IPS-20b (cell line): ENCODE measurements around the gene KIF25.

Experiments
- H3K27ac ChIP-seq: one replicate; pipeline ENCODE4 v1.5.1; 2013; ENCODE audit warnings: low read length
- H3K27me3 ChIP-seq: 2 replicates; pipeline ENCODE4 v1.6.1; 2013; ENCODE audit warnings: mild to moderate bottlenecking, low read length, inconsistent platforms; ENCODE audit not compliant: insufficient read depth
- H3K36me3 ChIP-seq: 2 replicates; pipeline ENCODE4 v1.6.1; 2013; ENCODE audit warnings: low read depth, mild to moderate bottlenecking, inconsistent platforms, low read length, moderate library complexity; ENCODE audit not compliant: insufficient read depth
- H3K4me1 ChIP-seq: 2 replicates; pipeline ENCODE4 v1.6.1; 2013; ENCODE audit warnings: mild to moderate bottlenecking, control low read depth, inconsistent platforms, low read length, moderate library complexity; ENCODE audit not compliant: insufficient read depth
- H3K4me3 ChIP-seq: 2 replicates; pipeline ENCODE4 v1.5.1; 2013; ENCODE audit warnings: mild to moderate bottlenecking, low read length, inconsistent platforms
- H3K9ac ChIP-seq: 2 replicates; pipeline ENCODE4 v1.6.1; 2013; ENCODE audit warnings: low read depth, mild to moderate bottlenecking, inconsistent platforms, low read length, moderate library complexity
- H3K9me3 ChIP-seq: 2 replicates; pipeline ENCODE4 v1.6.1; 2013; ENCODE audit warnings: mild to moderate bottlenecking, low read depth, low read length, inconsistent platforms; ENCODE audit not compliant: insufficient read depth

The KIF25 gene

GRCh38 chr6:168083514-168083885 lies 86.0 kb downstream of the KIF25 start:
- Histone ChIP-seq H3K9ac (no peak overlapping the region), H3K27ac (no peak overlapping the region), H3K27me3 (no peaks in the 10 kb centered on the region), H3K36me3 (no peaks in the 10 kb centered on the region), H3K4me1 (peaks cover 8% of the 10 kb centered on the region; the same call in 1 of the 2 replicates), H3K4me3 (no peak overlapping the region), H3K9me3 (no peaks in the 10 kb centered on the region)

GRCh38 chr6:168084465-168085160 lies 87.1 kb downstream of the KIF25 start:
- H3K9ac ChIP-seq = no peak overlapping the region
- H3K27ac ChIP-seq = no peak overlapping the region
- peaks cover 11% of the 10 kb centered on the region; the same call in 1 of the 2 replicates for H3K4me1 ChIP-seq
- H3K4me3 ChIP-seq = no peak overlapping the region
- no peaks in the 10 kb centered on the region for H3K27me3 ChIP-seq
- H3K36me3 ChIP-seq = no peaks in the 10 kb centered on the region
- no peaks in the 10 kb centered on the region for H3K9me3 ChIP-seq

- H3K36me3 ChIP-seq = no peaks in the 10 kb centered on the region
- no peak overlapping the region for H3K27ac ChIP-seq
- H3K4me1 ChIP-seq = peaks cover 12% of the 10 kb centered on the region; the same call in 1 of the 2 replicates
- no peak overlapping the region for H3K9ac ChIP-seq
- H3K4me3 ChIP-seq = no peak overlapping the region
- H3K27me3 ChIP-seq = no peaks in the 10 kb centered on the region
- H3K9me3 ChIP-seq = no peaks in the 10 kb centered on the region
Measured at GRCh38 chr6:168086066-168086465, 88.6 kb downstream of the KIF25 start.

GRCh38 chr6:168086616-168087015 lies 89.1 kb downstream of the KIF25 start:
- no peaks in the 10 kb centered on the region for H3K27me3 ChIP-seq
- no peaks in the 10 kb centered on the region for H3K36me3 ChIP-seq
- no peaks in the 10 kb centered on the region for H3K9me3 ChIP-seq
- H3K27ac ChIP-seq = no peak overlapping the region
- no peak overlapping the region for H3K9ac ChIP-seq
- peaks cover 12% of the 10 kb centered on the region; the same call in 1 of the 2 replicates for H3K4me1 ChIP-seq
- H3K4me3 ChIP-seq = no peak overlapping the region

- H3K27me3 ChIP-seq = no peaks in the 10 kb centered on the region
- H3K36me3 ChIP-seq = no peaks in the 10 kb centered on the region
- H3K9ac ChIP-seq = no peak overlapping the region
- no peaks in the 10 kb centered on the region for H3K9me3 ChIP-seq
- H3K27ac ChIP-seq = no peak overlapping the region
- H3K4me3 ChIP-seq = no peak overlapping the region
- peaks cover 12% of the 10 kb centered on the region; the same call in 1 of the 2 replicates for H3K4me1 ChIP-seq
Measured at GRCh38 chr6:168087436-168088160, 90.1 kb downstream of the KIF25 start.

- no peaks in the 10 kb centered on the region for H3K27me3 ChIP-seq
Measured at GRCh38 chr6:168088161-168089053, 90.9 kb downstream of the KIF25 start.

GRCh38 chr6:168089186-168090063 lies 92.0 kb downstream of the KIF25 start:
- no peaks in the 10 kb centered on the region for H3K36me3 ChIP-seq
- H3K4me1 ChIP-seq = peaks cover 12% of the 10 kb centered on the region; the same call in 1 of the 2 replicates
- H3K4me3 ChIP-seq = no peak overlapping the region
- H3K9ac ChIP-seq = no peak overlapping the region
- H3K27ac ChIP-seq = no peak overlapping the region
- H3K9me3 ChIP-seq = no peaks in the 10 kb centered on the region
- H3K27me3 ChIP-seq = no peaks in the 10 kb centered on the region

More at GRCh38 chr6:168088161-168089053, 90.9 kb downstream of the KIF25 start:
- no peak overlapping the region for H3K27ac ChIP-seq
- peaks cover 12% of the 10 kb centered on the region; the same call in 1 of the 2 replicates for H3K4me1 ChIP-seq
- no peak overlapping the region for H3K9ac ChIP-seq
- H3K36me3 ChIP-seq = no peaks in the 10 kb centered on the region
- H3K9me3 ChIP-seq = no peaks in the 10 kb centered on the region
- no peak overlapping the region for H3K4me3 ChIP-seq

GRCh38 chr6:168090064-168090690 lies 92.7 kb downstream of the KIF25 start:
- Histone ChIP-seq H3K9me3 (no peaks in the 10 kb centered on the region), H3K4me1 (peaks cover 12% of the 10 kb centered on the region; the same call in 1 of the 2 replicates), H3K27me3 (no peaks in the 10 kb centered on the region), H3K4me3 (no peak overlapping the region), H3K27ac (no peak overlapping the region), H3K9ac (no peak overlapping the region), H3K36me3 (no peaks in the 10 kb centered on the region)

GRCh38 chr6:168090706-168091105 lies 93.2 kb downstream of the KIF25 start:
- H3K9ac ChIP-seq = no peak overlapping the region
- H3K27me3 ChIP-seq = no peaks in the 10 kb centered on the region
- no peaks in the 10 kb centered on the region for H3K36me3 ChIP-seq
- no peak overlapping the region for H3K27ac ChIP-seq
- H3K4me1 ChIP-seq = peaks cover 12% of the 10 kb centered on the region; the same call in 1 of the 2 replicates
- no peaks in the 10 kb centered on the region for H3K9me3 ChIP-seq
- no peak overlapping the region for H3K4me3 ChIP-seq

- no peak overlapping the region for H3K9ac ChIP-seq
Measured at GRCh38 chr6:168091381-168092264, 94.2 kb downstream of the KIF25 start.

More at GRCh38 chr6:168091381-168092264, 94.2 kb downstream of the KIF25 start:
- H3K9me3 ChIP-seq = no peaks in the 10 kb centered on the region
- no peak overlapping the region for H3K27ac ChIP-seq
- no peak overlapping the region for H3K4me3 ChIP-seq
- no peaks in the 10 kb centered on the region for H3K36me3 ChIP-seq
- H3K27me3 ChIP-seq = no peaks in the 10 kb centered on the region
- peaks cover 12% of the 10 kb centered on the region; the same call in 1 of the 2 replicates for H3K4me1 ChIP-seq
